ENCODE measurements around the gene KCNJ10.
A peak's percentile ranks its signal among the peaks of the same experiment; 100 is the strongest.
"Not testable (repeated sequence)": the region's sequence is repeated elsewhere in the genome, so short reads cannot be mapped to it uniquely, and the experiment has no call there.

Gene KCNJ10

DNA sequence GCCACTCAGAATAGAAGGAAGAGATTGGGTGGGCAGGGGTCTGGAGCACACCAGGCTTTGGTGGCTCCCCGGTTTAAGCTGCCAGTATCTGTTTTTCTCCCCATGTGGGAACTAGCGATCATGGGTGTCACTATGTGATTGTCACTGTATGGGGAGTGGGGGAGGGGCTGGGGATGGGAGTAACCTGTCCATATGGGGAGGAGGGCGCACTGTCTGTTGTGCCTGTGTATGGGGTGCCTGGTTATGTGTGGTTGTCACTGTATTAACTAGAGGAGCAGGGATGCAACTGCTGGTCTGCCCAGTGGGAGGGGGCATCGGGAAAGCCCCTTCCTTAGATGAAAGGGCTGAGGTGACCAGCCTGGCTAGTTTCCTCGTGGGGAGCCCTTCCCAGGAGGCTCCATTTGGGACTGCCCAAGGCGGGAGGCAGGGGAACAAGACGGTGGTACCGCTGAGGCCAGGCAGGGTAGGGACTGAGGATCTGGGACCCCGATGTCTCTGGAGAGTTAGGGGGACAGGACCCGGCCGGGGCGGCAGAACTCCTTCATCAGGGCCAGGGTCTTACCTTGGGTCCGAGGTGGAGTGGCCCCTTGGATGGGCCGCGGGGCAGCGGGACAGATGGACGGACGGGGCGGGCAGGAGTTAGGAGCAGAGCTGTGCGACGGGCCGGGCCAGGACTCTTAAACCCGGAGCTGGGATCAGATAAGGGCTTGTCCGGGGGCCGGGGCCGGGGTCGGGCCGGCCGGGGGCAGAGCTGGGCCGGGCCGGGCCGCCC, at the start of gene KCNJ10:
KCNJ10 (minus strand) TSS at position 701 of the 772 bp plus-strand sequence. CDS start 27,628 bp downstream, outside the sequence.
- no peak for DNase-seq

DNA sequence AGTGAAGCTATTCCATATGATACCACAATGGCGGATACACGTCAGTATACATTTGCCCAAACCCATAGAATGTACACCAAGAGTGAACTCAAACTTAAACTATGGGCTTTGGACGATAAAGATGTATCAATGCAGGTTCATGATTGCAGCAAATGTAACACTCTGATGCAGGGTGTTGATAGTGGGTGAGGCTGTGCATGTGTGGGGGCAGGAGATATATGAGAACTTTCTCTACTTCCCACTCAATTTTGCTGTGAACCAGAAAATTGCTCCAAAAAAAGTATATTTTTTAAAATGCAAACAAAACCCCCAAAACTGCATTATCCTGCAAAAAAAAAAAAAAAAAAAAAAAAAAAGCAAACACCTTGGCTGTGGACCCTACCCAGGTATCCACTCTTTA, 49.0 kb upstream of the KCNJ10 start:
- DNase-seq: no peak

DNA sequence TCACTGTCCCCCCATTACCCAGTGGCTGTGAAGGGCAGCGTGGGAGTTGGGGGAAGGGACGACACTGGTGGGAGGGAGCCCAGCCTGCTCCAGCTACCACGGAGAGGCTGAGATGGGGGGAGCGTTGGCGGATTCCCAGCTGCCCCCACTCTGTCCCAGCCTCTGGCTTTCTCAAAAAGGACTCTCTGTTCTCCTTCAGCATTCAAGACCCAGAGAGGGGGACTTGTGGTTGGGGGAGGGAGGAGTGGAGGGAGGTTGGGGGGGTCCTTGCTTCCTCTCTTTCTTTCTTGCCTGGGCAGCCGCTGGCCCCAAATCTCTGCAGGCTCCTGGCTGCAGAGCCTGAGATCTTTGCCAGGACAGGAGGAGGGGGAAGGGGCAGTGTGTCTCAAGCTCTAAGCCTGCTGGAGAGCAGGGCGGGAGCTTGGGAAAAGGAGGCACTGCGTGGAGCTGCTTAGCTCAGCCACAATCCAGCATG, 47.8 kb upstream of the KCNJ10 start:
- DNase-seq: no peak

DNA sequence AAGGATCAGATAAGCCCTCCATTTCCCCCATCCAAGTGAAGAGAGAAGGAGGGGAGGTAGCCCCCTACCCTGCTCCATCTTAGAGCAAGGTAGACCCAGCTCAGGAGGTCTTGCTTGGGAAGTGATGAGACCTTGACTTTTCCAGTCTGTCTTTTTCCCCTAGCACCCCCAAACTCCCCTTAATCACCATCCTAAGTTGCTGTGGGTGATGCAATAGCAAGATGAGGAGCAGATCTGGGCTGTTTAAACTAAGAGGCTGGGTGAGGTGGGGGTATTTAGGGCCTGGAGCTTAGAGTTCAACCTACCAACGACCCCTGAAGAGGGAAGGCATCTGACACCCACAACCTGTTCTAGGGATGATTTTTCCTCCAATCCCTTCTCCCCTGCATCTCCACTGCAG, 47.3 kb upstream of the KCNJ10 start:
- DNase-seq: no peak

DNA sequence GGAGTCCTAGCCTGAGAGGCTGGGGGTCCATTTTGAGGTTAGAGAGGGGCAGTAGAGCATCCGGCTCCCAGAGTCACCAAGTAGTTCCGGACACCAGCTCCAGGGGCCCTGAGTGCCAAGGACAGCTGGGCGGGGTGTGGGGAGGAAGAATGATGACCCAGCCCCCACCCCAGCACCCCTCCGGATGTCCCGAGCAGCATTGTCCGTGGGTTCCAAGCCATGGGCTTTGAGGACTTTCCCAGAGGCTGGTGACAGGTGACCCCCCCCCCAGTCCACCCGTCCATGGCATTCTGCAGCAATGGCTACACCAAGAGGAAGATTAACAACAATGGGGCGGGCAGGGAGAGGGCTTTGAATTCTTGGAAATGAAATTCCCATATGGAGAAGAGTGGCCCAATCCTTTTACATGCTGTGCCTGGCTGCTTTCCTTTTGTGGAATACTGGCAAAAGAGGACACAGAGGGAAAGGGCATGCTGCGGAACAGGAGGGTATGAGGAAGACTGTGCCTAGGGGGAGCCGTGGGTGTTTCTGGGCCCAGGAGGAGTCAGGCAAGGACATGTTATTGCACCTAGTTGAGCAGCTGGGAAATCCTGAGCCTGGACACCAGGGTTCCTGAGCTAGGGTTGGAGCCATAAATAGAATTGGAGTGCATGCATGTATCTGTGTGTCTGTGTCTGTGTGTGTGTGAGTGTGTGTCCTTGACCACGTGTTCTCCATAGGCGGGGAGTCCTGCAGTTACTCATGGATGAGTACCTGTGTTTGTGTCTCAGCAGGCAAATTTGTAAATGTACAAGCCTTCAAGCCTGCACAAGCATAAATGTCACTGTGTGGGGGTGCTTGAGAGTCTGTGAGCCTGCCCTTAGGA, 46.6 kb upstream of the KCNJ10 start:
- no peak for DNase-seq

DNA sequence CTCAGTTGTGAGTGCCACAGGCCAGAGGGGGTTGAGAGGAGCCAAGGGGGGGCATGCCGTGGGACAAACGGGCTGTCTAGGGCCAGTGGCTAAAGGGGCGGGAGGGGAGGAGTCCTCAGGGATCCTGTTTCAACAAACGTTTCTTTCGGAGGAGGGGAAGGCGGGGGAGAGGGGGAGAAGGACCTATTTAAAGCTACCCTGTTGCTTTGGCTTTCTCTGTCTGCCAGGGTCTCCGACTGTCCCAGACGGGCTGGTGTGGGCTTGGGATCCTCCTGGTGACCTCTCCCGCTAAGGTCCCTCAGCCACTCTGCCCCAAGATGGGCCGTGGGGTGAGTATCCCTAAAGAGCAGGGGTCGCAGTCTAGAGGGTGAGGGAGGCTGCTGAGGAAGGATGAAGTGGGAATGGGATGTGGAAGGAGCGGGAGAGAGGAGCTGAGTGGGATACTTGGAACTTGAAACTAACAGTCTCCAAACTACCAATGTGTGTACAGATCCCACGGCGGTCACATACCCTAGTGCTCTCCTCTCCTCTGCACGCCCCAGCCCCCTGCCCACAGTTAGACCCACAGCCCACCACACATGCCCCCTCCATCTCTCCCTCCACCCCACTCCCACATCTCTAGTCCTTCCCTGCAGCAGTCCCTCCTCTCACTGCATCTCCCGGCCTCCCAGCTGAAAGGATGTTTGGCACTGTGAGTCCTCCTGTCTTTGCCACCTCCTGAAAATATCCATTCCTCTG, 45.8 kb upstream of the KCNJ10 start, which contains the start of gene ATP1A2:
ATP1A2 (plus strand) TSS at position 215 of the 738 bp plus-strand sequence; CDS start at position 318, 103 bp downstream.
- no peak for DNase-seq

DNA sequence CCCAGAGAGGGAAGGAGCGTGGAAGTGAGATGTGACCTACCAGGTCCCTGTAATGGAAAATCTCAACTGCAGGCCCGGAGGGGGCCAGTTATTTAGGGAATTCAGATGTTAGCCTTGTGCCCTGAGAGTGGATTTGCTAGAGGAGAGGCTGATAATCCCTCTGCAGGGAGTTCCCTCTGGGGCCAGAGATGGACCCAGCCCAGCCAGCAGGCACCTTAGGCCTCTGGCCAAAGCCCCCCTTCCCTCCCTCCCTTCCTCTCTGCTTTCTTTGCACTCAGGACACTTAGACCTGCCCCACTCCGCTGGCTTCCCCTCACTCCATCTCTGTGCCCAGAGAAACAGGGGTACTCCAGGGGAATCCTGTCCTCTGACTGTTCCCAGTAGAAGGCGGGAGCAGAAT, 44.1 kb upstream of the KCNJ10 start:
- DNase-seq: no peak

DNA sequence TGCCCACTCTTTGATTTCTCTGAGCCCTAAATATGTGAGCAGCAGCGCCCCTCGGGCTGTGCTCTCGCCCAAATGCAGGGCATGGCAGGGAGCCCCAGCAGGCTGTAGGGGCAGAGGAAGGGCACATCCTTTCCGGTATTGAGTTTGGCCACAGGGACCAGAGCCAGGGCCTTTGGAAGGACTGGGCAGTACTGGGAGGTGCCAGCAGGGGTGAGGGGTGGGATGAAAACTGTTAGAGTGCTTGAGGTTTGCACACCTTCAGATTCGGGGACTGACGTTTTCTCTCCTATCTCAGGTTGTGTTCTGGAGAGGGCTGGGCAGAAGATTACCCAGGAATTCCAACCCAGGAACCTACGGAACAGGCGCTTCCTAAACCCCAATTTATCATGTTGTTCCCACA, 43.4 kb upstream of the KCNJ10 start:
- DNase-seq: no peak

DNA sequence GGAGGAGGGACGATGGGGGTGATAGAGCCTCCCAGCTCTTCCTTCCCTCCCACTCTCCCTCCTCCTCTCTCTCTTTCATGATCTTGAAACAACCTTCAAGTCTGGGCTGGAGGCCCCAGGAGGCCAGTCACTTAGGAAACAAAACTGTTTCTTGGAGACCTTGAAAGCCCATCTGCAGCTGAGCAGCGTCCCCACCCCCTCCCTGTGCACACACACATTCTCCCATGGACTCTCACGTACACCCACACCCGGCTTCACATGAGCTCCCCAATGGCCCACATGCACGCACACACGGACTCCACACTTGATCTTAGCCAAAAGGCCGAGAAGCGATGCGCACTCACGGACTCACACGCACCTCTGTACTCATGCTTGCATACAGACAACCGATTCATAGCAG, 42.4 kb upstream of the KCNJ10 start:
- no peak for DNase-seq

DNA sequence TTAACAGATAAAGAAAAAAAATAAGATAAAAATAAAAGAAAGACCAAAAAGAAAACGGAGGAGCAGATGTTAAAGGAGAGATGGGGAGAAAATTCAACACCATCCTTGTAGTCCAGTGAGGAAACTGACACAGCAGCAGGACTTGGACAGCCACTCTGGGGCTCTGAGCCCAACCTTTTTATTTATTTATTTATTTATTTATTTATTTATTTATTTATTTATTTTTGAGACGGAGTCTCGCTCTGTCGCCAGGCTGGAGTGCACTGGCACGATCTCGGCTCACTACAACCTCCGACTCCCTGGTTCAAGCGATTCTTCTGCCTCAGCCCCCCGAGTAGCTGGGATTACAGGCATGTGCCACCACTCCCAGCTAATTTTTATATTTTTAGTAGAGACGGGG, 41.5 kb upstream of the KCNJ10 start:
- DNase-seq: not testable (repeated sequence)

DNA sequence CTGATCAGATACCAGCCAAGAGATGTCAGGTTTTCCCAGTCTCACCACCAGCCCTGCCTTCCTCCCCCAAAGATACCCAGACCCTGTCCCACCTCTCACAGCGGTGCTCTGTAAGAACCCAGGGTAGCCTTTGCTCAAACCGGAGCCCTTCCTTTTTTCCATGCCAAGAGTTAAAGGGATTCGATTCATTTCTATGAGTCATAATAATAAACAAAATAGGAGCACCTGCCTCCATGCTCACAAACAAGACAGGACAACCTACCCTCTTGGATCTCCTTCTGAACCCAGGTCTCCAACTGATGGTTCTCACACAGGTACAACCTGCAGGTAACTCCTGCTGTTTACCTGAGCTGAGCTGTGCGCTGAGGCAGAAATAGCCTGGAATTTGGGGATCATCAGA, 39.7 kb upstream of the KCNJ10 start:
- no peak for DNase-seq

DNA sequence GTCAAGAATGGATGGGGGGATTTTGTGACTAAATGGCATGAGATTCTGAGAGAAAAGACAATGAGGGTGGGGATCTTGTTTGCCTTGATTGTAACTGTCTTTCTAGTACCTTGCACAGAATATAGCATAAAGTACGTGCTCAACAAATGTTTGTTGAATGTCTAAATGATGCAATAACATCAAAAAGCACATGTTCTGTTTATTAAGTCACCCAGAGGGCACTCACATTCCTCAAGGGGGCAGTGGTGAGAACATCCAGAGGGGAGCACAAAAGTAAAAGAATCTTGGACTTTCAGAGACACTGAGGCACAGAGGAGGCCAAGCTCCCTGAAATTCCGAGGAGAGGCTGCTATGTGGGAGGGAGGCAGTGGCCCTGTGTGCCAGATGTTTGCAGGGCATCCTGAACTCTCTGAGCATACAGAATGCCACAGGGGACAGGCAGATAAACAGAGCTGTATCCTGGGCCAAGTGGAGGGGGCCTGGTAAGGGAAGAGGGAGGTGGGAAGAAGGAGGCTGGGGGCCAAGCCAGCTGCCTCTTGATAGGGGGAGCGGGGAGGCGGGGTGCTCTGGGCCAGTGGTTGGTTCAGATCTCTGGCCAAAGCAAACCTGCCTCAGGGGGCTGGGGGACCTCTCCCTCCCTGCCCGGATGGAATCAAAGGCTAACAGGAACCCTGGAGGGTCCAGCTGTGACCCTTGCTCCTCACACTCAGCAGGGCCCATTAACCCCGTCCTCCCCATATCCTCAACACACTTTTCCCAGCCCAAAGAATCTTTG, 39.1 kb upstream of the KCNJ10 start:
- DNase-seq: peak; percentile 79

DNA sequence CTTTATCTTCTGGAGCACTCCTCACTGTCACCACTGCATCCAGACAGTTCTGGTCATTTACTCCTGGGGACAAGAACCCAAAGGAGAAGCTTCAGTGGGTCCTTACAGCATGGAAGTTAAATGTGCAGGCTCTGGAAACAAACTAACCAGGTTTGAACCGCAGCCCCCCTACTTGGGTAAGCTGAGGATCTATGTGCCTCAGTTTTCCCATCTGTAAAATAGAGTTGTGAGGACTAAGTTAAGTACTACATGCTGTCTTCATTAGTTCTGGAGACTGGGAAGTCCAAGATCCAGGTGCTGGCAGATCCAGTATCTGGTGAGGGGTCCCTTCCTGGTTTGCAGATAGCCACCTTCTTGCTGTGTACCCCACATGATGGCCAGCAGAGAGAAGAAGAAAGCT, 37.6 kb upstream of the KCNJ10 start:
- DNase-seq: no peak

DNA sequence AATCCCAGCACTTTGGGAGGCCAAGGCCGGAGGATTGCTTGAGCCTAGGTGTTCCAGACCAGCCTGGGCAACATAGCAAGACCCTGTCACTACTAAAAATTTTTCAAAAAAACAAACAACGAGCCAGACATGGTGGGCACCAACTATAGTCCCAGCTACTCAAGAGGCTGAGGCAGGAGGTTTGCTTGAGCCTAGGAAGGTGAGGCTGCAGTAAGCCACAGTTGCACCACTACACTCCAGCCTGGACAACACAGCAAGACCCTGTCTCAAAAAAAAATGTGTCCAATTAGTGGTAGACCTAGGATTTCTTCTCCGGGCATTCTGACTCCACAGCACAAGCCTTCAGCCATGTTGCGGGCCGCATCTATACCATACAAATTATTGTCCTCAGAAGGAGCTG, 35.2 kb upstream of the KCNJ10 start:
- DNase-seq: no peak

DNA sequence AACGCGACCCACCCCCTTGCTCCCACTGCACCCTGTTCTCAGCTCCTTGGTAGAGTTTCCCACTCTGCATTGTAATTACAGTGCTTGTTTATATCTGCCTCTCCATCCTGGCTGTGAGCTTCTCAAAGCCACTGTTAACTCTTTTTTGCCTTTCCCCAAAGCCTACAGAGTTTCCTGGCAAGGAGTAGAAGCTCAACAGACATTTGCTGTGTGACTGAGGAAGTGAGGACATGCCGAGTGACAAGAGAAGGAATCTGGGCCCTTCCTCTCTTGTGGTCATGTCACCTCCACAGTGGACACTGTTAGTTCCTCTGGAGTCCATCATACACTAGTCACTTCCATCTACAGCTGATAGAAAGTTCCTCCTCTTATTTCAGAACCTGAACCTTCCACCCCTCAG, 34.5 kb upstream of the KCNJ10 start:
- DNase-seq: peak; percentile 29

DNA sequence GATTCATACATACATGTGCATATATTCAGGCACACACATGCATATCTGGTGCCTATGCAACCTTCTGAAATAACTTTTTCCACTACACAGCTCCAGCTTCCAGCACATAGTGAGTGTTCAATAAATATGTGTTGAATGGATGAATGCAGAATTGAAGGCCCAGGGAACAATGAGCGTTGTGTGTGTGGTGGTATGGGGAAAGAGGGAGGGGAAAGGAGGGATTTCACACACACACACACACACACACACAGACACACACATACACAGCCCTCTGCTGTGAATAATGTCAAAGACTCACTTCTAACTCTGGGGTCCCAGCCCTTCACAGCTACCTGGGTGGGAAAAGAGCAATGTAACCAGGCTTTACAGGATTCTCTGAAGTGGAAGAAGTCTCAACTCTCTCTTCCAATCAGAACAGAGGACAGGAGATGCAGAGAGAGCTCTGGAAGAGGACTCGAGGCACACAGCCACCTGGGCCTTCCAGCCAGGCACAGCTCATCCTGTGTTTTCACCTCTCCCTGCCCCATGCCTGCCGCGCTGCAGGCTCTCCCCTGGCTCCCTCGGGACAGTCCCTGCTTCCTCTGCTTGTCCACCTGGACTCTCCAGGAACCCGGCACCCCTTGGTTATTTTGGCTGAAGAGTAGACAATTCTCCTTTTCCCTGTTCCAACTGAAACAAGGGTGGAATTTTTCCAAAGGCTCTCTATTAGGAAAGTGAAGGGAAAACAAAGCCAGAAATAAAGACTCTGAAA, 33.9 kb upstream of the KCNJ10 start:
- DNase-seq: no peak

DNA sequence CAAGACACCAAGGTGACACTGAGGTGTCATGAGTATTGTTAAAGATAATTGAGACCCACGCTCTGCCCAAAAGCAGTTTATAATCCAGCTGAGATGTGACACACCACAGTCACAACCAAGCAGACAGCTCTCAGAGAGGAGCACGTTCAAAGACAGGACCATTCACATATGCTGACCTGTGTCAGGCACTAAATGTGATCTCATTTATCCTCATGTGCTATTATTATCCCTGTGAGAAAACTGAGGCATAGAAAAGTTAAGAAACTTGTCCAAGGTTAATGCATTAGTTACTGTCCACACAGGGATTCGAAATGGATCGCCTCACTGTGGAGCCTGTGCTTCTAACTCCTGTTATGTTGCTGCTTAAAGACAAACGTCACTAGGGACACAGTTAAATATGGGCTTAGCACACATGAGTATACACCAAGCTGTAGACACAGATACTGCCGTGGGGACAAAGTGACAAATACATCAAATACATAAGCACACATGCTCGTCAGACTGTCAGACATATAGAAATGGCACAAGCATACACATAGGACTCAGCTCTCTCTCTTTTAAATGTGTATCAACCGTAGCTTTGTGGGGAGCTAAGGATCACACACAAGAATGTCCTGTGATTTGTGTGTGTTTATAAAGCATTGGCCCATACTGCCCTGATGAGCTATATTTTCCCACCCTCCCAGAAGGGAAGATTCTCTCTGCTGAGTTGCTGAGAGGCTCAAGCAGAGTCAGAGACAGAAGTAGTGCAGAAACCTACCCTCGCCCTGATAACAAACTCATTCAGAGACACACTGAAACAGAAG, 32.0 kb upstream of the KCNJ10 start:
- DNase-seq: no peak

DNA sequence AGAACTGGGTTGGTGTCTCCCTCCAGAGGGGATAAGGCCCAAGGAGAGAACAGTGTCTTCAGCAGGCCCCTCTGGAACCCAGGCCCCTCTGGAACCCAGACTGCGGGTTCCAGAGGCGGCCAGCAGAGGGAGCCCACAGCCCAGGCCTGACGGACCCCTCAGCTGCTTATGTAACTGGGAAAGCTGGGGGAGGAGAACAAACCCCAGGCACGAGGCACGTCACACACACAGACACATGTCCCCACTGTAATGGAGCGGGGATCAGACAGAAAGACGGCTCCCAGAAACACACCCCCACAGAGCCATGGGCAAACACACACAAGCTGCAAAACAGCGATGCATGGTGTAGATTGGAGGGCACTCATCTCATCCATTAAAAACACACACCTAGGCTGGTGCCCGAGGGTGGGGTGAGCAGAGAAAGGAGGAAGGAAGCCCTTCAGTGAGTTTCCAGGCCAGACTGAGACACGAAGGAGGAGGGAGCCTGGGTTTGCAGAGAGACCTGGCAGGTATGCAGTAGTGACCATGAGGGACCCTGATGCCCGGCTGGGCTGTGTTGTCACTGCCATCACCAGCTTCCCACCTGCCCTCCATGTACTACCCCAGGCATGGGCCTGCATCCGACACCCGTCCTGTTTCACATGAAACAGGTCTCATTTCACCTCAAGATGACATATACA, 31.2 kb upstream of the KCNJ10 start:
- peak; percentile 78 for DNase-seq

DNA sequence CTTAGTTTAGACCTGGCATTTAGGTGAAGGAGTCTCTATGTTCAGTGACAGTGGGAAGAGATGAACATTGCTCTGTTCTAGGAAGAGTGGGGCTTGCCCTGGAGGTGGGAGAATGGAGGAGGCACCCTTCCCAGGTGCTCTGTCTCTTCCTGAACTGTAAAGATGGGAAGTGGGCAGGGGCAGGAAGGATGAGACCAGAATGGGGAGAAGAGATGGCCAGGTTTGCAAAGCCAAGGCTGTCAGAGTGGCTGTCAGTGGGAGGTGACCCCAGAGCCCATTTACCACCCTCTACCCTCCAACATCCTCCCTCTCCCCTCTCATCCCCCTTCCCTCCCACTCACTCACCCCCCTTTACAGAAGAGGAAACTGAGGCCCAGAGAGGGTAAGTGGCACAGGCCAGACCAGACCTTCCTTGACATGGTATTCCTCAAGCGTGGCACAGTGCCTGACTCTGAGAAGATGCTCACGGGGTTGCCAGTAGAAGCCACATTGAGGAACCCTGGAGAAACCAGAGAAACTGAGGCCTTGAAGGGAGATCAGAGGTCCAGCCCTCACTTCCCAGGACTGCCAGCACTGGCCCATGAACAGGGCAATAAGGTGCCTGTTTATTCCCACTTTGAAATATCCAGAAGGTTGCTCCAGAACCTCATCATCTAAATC, 29.9 kb upstream of the KCNJ10 start:
- no peak for DNase-seq
